LNCaP clone FGC (cell line): Measurements from ENCODE around the gene PGM2L1.
A peak's percentile ranks its signal among the peaks of the same experiment; 100 is the strongest.

ENCODE experiments used
- DNase-seq: peaks from one replicate; pipeline ENCODE4 v3.0.0-alpha.2; 2011; ENCODE audit warnings: low read depth
- H3K4me3 ChIP-seq: 2 replicates; pipeline ENCODE4 v1.5.1; 2011; ENCODE audit warnings: mild to moderate bottlenecking, low read depth, low read length, control low read depth
- CTCF ChIP-seq: IDR thresholded peaks from 2 replicates; pipeline ENCODE4 v1.5.1; 2012; ENCODE audit warnings: mild to moderate bottlenecking; ENCODE audit not compliant: control insufficient read depth, insufficient read depth; ENCODE audit errors: extremely low read depth

Gene PGM2L1

GRCh38 chr11:74330075-74330858 is 68.0 kb downstream of the PGM2L1 start:
- no peak for DNase-seq
- H3K4me3 ChIP-seq: no peak overlapping the region
- no peak for TF ChIP-seq CTCF

DNA sequence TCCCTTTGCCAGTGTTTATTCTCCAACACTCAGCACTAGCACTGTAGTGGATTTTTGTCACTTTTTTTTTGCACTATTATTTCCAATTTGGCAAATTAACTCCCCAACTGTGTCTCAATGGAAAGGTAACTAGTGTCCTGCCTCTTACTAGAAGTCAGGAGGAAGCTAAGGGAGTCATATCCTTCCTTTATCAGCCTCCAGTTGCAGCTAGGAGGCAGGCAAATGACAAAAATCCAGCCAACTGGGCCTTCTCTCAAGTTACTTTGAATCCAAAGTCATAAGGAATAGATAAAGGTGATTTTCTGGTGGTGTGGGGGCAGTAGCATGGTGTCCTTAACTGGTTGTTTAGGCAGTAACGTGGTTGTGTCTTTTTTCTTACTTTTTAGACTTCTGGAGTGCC is 71.2 kb downstream of the PGM2L1 start:
- DNase-seq: no peak
- H3K4me3 ChIP-seq: no peak overlapping the region
- no peak for TF ChIP-seq CTCF

DNA sequence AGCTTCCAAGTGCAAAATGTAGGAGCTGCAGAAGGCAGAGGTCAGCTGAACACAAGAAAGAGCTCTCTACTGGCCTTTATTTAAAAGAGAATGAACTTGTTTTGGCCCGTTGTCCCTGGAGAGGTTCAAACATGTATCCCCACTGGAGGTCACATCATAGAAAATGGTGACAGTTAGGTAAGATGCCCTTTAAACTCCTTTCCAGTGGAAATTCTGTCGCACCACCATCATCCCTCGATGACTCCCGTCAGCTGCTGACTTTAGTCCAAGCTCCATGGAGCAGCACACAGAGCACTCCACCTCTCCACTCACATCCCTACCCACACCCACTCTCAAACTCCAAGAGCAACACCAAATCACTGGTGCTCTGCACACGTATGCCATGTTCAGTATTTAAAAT is 71.6 kb downstream of the PGM2L1 start:
- no peak for TF ChIP-seq CTCF
- H3K4me3 ChIP-seq: no peak overlapping the region
- DNase-seq: no peak

GRCh38 chr11:74325649-74326645 is 72.3 kb downstream of the PGM2L1 start:
- DNase-seq: peak; percentile 32
- no peak overlapping the region for H3K4me3 ChIP-seq
- no peak for TF ChIP-seq CTCF

GRCh38 chr11:74322667-74323066 is 75.6 kb downstream of the PGM2L1 start:
- H3K4me3 ChIP-seq: no peak overlapping the region
- TF ChIP-seq CTCF: no peak
- no peak for DNase-seq

DNA sequence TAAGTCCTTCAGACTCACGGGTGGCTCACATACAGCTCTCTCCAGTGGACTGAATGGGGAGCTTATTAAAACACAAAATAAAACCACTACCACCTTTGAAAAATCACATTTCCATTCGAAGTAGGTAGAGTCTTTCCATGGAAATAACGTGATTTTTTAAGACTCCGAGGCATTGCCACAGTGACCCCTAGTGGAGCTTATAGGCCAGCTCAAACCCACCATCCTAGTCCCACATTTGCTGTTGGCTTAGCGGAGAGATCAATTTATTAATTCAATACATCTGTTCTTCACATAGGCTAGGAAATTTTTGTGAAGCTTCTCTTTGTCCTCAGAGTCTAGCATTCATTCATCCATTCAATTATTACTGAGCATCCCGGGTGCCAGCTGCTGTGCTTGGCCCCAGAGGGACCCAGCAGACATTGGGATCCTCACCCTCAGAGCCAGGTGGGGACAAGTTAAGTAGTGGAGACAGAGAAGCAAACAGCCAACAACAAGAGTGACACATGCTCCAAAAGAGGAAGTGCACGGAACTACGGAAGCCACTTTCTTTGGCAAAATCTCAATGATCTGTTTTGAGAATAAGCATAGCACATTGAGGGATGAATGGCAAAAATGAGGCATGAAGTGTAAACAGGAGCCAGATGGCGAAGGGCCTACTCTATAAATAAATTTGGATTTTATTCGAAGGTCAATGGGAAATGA is 76.6 kb downstream of the PGM2L1 start:
- H3K4me3 ChIP-seq: no peak overlapping the region
- peak; percentile 66 for TF ChIP-seq CTCF
- no peak for DNase-seq
